Measurements from ENCODE around the gene ADCK1.

- TF ChIP-seq CTCF (IDR thresholded peaks at IDR 0.05) (no peak), POLR2A (IDR thresholded peaks at IDR 0.05) (no peak)
Observed at GRCh38 chr14:77882636-77883035, 82.7 kb downstream of the ADCK1 start.

Measured in right lobe of liver (tissue), 4 donors.